DMS53 treated with DMSO at 0.1 percent for 48 hours (cell line): Measurements from ENCODE around the gene RPTOR.

ENCODE experiments used
- DNase-seq: peaks from one replicate; lab custom pipeline; 2025; ENCODE audit not compliant: unreplicated experiment; lab: John Stamatoyannopoulos, UW

Gene RPTOR

GRCh38 chr17:80585890-80586845, 41.5 kb downstream of the RPTOR start:
- DNase-seq, result no peak

GRCh38 chr17:80586846-80587228, 42.2 kb downstream of the RPTOR start:
- no peak for DNase-seq

DNA sequence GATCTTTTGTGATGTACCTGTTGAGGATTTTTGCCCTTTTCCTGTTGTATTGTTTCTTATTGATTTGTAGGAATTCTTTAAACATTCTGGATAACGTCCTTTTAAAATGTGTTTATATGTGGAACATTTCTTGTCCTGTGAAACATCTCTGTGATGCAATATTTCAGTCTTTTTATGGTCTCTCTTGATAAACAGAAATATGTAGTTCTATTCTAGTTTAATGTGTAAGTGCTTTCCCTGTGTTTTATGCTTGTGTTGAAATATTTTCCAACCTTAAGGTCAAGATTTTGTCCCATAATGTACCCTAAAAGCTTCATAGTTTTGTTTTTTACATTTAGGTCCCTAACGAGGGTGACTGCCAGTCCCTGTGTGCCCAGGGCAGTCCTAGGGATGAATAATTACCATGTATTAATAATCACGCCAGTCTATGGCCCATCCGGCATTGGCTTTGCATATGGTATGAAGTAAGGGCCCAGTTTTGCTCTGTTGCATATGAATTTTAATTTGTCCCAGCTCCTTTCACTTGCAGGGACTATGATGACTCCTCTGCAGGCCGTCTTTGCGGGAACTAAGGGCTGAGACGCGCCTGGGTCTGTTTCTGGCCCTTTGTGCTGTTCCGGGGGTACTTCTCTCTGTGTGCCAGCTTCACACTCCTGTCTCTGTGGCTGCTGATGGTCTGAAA, 44.2 kb downstream of the RPTOR start:
- no peak for DNase-seq

GRCh38 chr17:80591788-80592187, 47.1 kb downstream of the RPTOR start:
- no peak for DNase-seq

GRCh38 chr17:80592243-80592642, 47.6 kb downstream of the RPTOR start:
- DNase-seq, result no peak

DNA sequence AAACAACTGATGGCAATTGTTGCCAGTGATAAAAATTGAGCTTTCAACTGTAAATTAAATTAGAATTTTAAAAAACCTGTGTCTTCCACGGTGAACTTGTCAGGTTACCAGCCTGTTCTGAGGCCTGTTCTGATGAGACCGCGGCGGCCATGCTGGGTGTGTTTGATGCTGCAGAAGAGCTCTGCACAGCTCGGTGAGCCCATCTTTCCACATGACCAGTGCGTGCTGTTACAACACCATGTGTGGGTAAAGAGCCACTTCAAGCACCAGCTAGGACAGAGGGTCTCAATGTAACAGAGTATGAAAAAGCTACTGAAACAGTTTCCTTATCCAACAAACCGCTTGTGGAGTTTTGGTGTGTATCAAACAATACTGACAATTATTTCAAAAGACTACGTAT, 48.5 kb downstream of the RPTOR start:
- no peak for DNase-seq

GRCh38 chr17:80594431-80595269, 50.0 kb downstream of the RPTOR start:
- no peak for DNase-seq

DNA sequence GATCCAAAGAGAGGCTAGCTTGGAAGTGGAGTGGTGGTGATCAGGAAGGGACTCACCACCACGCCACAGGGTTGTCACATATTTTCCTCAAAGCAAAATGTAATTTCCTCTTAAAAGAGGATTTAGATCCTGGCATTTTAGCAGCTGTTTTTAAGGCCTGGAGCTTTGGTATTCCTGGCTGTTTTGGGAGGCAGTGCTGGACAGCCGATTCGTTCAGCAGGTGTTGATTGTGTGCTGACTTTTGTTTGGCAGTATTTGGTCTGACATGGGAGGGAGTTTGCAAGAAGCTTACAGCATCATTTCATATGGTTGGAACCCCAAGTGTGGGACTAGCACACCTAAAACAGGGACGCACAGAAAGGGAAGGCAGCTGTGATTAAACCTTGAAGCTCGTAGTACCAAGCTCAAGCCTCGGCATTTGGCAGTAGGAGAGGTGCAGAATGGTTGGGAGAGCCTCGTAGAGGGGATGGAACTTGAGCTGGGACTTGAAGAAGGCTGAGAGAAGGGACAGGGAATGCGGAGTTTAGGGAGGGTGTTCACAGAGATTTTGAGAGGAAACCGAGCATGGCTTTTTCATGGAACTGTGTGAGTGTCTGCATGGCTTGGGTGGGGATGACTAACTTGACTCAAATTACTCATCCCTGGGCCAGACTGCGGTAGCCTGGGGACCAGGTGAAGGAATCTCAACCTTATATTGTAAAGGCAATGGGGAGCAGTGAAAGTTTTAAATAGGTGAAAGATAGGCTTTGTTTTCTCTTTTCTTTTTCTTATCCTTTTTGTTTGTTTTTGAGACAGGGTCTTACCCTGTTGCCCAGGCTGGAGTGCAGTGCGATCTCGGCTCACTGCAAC, 52.3 kb downstream of the RPTOR start:
- DNase-seq, result no peak

GRCh38 chr17:80598813-80599545, 54.3 kb downstream of the RPTOR start:
- DNase-seq, result no peak

DNA sequence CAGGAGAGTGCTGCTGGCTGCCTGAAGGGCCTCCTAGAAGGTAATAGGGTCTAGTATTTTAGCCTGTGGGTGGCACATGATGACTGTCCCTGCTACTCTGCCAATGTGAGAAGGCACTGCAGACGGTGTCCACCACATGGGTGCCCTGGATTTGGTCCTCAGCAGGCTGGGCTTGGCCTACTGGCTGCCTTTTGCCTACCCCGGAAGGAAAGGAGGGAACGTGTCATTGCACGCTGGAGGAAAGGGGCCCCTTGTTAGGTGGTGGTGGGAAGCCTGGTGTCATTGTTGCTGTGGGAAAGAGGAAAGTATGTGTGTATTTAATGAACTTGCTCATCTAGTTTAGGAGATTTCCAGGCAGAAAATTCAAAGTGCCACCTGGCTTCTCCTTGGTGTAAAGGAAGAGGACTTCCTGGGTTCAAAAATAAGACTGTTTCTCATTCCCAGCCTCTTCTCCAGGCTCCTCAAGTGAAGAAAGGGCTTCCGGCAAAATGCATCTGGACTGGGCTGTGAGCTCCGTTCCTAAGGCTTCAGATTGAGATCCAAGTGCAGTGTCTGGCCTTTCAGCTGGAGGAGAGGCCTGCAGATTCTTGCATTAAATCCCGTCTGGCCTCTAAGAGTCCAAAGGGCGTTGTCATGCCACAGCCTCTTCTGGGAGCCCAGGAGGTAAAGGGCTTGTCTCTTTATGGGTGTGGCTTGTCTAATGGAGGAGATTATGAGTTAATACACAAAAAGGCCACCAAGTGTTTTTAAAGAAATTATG, 55.1 kb downstream of the RPTOR start:
- peak; percentile 54 for DNase-seq

- DNase-seq, result no peak
These were observed 56.5 kb downstream of the RPTOR start for GRCh38 chr17:80601146-80601545.

- DNase-seq, result no peak
These were observed 58.8 kb downstream of the RPTOR start for GRCh38 chr17:80603396-80603795.

DNA sequence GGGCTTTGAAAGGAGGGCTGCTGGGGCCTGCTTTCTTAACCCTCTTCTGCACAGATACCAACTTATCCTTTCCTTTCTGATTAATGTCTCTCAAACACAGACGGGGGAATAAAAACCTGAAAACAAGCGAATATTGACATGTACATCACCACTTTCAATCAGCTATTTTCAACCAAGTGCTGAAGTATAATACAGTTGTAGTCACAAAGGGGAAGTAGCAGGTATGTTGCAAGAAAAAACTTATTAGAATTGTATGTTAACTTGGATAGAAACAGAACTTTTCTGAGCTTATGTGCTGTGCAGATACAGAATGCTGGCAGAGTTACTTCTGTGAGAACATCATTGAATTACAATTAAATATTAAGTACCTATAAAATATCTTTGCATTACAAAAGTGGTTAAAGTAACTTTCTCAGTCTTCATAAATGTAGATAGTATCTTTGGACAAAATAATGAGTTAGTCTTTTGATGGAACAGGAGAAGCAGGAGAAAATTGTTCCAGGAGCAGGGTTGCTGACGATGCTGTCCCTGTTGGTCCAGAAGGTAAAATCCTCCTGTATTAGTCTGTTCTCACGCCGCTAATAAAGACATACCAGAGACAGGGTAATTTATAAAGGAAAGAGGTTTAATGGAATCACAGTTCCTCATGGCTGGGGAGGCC, 59.5 kb downstream of the RPTOR start:
- no peak for DNase-seq

GRCh38 chr17:80604670-80605010, 60.0 kb downstream of the RPTOR start:
- no peak for DNase-seq

DNA sequence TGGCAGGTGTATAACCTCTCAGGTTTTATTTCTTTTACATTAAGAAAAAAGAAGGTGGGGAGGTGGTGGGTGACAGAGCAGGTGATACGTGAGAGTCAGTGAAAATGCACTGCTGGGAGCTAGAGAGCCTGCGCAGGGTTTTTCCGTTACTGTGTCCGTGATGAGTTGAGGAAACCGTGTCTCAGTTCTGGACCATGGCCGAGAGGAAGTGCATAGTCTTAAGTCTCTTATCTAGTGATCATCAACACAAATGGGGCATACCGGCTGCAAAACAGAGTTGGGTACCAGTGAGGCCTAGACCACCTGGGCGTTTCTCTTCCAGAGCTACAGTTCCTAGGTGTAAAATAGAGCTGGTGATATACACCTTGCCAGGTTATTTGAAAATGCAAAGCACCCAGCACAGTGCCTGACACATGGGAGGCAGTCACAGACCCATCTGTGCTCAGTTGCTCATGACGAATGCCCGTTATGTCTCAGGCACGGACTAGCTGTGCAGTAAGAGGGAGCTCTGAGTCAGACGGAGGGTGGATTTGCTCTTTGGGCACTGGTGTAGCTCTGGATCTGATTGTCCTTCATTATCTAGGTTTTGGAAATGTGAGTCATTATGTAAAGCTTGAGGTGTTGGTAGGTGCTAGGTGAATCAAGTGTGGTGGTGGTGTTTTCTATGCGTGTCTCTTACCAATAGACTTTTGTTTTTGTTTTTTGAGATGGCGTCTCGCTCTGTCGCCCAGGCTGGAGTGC, 60.9 kb downstream of the RPTOR start:
- DNase-seq, result peak; percentile 64

DNA sequence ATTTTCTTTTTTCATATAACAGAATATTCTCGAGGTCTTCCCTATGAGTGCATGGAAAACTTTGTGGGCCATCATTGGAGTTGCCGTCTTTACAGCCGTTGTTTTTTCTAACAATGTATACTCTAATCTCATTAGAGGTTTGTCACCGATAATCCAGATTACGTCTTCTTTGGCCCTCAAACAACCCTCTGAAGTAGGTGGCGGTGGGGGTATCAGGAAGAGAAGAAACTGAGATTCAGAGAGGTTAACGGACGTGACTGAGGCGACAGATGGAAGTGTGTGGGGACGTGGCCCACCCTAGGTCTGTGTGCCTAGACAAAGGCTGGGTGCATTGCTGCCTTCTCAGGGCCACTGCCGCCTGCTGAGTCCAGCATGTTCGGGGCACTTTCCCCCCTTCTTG, 63.7 kb downstream of the RPTOR start:
- no peak for DNase-seq

- no peak for DNase-seq
These were observed 65.1 kb downstream of the RPTOR start for GRCh38 chr17:80609757-80610156.

GRCh38 chr17:80611816-80612215, 67.2 kb downstream of the RPTOR start:
- DNase-seq, result no peak
